Measurements from ENCODE around the gene CNMD.
A peak's percentile ranks its signal among the peaks of the same experiment; 100 is the strongest.
"Not testable (repeated sequence)": the region's sequence is repeated elsewhere in the genome, so short reads cannot be mapped to it uniquely, and the experiment has no call there.

CNMD gene

DNA sequence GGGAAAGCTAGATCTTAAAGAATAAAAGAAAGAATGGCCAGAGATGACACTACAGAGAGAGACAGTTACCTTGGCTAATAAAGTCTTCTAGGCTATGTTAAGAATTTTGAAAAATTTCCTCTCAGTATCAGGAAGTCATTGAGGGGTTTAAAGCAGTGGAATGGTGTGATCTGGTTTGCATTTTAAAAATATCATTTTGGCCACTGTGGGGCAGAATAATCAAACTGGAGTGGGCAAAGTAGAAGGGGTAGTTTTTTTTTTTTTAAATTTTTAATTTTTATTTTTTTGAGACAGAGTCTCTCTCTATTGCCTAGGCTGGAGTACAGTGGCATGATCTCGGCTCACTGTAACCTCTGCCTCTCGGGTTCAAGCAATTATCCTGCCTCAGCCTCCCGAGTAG lies 4.4 kb upstream of the CNMD start:
- DNase-seq = no peak

DNA sequence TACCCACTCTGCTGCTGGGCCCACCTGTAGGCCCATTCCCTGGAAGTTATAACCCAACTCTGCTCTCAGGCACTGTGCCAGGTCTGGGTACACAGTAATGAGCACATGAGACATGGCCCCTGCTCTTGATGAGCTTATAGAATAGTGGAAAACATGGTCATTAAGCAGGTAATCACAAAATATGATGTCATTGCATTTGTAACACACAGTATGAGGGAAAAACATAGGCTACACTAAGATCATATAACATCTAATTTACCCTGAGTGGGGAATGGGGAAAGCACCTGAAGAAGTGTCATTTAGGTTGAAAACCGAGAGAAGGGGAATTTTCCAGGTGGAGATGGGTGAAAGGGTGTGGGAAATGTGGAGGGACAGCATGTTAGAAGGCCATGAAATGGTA lies 3.9 kb upstream of the CNMD start:
- no peak for DNase-seq

DNA sequence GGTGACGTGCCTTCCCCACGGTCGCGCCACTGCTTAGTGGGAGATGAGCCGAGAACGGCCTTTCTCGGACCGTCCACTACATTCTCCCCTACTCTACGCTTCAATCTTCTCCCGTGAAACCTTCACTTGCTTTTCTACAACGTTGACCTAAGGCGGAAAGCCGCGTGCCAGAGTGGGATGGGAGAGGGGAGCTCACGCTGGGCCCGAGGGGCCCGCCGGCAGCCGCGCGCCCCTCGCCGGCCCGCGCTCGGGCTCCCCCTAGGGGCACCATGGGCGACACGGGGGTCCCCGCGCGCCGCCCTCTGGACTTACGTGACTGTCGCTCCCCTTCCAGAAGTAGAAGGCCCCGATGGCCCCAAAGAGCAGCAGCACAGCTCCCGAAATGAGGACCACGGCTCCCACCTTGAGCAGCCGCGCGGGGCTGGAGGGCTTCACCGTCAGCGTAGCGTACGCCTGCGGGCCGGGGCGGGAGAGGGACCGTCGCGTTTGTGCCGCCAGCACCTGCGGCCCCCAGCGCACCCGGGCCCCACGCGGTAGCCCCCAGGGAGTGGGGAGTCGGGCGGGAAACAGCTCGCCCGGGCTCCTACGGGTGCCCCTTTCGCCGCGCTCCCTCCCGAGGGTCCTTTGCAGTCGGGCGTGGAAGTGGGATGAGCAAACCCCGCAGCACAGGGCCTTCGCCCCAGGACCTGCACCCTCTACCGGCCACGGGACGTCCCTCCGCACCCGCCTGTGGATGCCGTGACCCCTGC lies 727 bp downstream of the CNMD start:
- no peak for DNase-seq

DNA sequence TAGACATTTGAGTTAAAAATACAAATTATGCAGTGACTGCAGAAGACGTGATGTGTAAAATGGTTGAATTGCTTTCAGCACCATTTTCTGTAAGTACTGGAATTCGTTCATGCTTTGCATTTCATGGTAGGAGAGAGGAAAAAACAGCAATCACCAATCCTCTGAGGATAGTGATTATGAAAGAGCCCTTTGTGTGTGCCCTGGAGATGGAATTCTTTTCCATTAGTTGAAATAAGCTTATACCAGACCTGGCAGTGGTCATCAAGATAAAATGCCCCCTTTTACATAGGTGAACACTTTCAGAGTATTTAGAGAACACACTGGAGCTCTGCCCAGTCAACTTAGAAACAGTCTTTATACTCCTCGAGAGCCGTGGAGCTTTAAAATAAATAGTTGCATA lies 1.7 kb downstream of the CNMD start:
- peak; percentile 10 for DNase-seq

DNA sequence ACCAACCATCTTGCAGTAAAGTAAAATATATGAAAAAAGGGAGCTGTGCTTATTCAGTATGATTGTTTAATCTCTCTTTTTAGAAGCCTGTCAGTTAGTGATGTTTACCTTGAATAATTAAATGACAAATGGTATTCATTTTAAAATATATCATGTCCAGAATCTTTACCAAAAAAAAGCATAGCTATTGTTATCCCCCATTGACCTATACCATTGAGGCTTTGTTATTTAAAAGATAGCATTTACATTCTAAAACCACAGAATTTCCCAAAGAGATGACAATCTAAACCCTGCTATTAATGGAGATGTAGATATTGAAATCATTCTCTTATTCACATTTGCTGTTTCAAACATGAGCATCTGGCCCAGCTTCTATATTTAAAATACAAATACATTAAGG lies 2.2 kb downstream of the CNMD start:
- no peak for DNase-seq

DNA sequence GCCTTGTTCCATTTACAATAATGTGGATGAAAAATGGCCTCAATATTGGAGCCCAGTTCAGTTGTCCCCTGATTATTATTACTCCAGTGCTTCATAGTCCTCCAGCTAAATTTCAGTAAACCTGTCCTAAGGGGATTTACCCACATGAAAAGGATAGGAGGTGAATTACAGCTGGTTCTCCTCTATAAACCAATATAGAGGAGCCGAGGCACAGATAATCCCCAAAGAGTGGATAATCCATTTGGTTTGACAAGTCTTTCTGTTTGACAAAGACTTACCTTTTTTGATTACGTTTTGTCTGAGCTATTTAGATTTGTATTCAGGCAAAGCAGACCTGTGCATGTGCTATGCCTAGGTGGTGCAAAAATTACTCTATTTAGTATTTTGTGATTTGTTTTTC lies 2.7 kb downstream of the CNMD start:
- DNase-seq = no peak

DNA sequence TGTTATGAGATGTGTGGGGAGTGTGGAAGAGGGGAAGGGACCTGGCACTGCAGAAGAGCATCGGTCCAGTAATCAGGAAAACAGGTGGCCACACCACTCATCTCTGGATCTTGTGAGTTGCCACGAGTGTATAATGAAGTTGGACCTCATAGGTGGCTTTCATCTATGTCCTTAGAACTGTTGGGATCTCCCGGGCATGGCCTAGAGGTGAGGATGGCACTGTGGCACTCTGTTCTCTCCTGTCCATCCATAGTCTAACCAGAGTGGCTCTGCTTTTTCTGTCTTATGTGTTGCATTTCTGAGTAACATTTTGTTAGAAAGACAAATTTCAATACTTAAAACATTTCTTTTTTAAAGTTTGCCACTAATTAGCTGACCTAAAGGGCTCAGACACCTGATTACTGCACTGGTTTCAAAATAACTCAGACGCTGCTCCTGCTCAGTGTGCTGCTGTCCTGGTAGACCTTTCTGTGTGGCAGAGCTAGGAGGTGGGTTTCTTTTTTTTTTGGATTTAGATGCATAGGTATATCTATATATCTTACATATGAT lies 5.5 kb downstream of the CNMD start:
- no peak for DNase-seq

DNA sequence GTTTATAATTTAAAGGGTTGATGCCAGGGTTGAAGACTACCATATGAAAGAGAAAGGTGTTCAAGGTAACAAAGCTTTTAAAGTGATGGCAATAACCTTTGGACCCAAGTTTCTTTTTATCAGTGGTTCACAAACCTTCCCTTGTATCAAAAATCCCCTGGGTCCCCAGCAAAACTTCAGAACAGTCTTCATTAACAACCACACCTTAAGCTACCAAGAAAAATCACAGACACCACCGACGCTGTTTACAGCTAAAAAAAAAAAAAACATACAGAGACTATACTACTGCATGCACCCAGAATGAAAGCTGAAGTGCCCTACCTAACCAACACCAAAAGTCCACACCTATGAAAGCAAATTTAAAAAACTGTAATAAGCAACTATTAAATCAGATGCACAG lies 13.4 kb downstream of the CNMD start:
- DNase-seq = no peak

DNA sequence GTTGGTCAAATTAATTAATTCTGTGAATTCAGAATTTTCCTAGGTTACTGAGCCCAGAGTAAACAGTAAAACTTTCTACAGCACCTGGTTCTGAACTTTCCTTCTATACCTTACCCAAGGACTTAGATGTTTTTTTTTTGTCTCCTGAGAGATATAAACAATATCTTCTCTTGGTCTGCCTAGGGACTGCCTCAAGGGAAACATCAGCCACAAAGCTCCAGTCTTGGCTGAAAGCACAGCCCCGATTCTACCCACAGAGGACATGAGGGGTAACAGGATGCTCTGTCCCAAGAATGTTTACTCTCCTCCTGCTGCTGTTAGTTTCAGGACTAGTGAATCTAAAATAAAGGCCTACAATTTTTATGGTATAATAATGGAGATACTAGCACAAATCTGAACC lies 14.3 kb downstream of the CNMD start:
- no peak for DNase-seq

DNA sequence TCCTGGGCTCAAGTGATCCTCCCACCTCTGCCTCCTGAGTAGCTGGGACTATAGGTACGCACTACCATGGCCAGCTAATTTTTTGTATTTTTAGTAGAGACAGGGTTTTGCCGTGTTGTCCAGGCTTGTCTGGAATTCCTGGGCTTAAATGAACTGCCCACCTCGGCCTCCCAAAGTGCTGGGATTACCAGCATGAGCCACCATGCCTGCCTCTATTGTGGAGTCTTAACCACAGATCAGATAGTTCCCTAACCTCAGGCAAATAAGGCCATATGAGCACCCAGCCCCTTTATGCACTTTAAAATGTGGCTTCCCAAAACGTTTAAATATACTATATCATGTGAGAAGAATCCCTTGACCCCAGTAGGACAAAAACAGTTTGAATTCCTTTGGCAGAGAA lies 16.4 kb downstream of the CNMD start:
- DNase-seq = no peak

DNA sequence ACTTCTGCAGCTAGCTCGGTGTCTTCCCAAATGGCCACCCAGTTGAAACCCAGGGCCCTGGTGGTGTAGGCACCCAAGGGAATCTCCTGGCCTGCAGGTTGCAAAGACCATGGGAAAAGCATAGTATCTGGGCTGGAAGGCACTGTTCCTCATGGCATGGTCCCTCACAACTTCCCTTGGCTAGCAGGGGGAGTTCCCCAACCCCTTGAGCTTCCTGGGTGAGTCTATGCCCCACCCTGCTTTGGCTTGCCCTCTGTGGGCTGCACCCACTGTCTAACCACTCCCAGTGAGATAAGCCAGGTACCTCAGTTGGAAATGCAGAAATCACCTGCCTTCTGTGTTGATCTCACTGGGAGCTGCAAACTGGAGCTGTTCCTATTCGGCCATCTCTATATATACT lies 18.3 kb downstream of the CNMD start:
- not testable (repeated sequence) for DNase-seq

DNA sequence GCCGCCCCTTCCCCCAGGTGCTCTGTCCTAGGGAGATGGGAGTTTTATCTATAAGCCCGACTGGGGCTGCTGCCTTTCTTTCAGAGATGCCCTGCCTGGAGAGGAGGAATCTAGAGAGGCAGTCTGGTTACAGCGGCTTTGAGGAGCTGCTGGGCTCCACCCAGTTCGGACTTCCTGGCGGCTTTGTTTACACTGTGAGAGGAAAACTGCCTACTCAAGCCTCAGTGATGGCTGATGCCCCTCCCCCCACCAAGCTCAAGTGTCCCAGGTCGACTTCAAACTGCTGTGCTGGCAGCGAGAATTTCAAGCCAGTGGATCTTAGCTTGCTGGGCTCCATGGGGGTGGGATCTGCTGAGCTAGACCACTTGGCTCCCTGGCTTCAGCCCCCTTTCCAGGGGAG lies 18.7 kb downstream of the CNMD start:
- DNase-seq = not testable (repeated sequence)

DNA sequence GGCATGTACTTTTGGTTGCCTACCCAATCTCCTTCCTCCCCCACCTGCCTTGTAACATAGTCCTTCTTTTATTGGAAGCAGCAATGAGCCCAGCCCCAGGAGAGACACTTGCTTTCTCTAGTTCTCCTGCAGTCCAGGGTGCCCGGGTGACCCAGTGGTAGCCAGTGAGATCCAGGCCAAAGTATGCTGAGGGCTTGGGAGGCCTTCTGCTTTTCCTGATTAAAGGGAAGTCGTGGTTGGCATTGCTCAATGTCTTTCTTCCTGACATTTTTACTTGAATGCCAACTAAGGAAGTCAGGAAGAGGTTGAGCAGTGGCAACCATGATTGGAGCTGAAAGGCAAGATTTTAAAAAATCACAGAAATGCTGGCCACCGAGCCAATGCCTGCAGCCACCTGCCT lies 25.7 kb downstream of the CNMD start:
- DNase-seq = no peak

DNA sequence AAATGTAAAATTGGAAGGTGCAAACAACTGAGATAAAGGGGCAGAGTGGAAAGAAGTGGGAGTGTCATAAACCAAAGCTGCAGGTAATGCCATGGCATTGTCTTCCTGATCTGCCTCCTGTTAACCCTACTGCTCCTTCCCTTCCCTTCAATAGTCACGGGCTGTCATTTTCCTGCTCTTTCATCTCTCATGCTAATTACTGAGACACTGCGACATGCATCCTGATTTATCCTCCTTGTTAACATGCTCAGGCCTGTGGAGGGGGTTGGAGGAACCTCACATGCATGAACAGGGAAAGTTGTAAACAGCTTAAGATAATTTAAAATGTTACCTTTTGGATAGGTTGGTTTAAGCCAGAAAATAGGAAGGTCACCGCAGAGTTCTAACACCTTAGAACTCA lies 27.2 kb downstream of the CNMD start:
- no peak for DNase-seq

DNA sequence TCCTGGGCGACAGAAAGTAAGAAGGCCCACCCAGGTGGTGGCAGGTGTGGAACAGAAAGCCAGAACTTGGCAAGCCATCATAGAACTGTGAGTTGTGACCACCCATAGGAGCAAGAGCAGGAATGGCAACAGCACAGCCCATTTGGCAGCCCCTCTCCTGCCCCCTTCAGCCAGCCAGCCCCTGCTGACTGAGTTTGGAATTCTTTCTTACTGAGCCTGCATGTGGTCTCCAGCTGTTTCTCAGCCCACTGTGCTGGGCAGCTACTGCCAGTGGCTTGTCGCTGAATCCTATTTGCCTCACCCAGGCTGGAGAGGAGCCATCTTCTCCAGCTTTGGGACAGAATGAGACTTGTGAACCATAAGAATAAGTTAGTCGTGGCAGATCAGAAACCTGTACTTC lies 28.3 kb downstream of the CNMD start:
- no peak for DNase-seq

DNA sequence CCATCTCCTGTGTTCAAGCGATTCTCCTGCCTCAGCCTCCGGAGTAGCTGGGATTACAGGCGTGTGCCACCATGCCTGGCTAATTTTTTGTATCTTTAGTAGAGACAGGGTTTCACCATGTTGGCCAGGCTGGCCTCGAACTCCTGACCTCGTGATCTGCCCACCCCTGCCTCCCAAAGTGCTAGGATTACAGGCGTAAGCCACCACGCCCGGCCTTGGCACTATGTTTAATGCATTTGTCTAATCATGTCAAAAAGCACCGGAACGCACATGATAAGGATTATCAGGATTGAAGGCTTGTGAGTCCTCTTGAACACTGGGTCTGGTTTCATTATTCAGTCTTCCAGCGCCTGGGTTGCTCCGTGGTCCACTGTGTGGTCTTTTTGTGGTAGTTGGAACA lies 31.4 kb downstream of the CNMD start:
- DNase-seq = not testable (repeated sequence)

DNA sequence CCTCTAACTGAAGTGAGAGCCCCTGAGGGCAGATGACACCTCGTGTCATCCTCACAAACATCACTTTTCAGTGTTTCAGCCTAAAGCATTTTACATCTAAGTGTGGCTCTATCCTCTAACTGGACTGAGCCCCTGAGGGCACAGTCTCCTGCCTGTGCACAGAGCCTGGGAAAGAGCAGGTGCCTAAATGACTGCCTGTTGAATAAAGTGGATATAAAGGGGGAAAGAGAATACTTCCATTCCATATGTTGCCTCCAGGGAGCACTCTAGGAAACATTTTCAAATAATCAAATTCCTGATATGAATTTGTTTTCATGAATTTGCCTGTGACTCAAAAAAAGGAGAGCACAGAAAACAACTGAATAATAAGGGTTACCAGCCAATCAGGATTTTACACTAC lies 32.2 kb downstream of the CNMD start:
- DNase-seq = no peak

DNA sequence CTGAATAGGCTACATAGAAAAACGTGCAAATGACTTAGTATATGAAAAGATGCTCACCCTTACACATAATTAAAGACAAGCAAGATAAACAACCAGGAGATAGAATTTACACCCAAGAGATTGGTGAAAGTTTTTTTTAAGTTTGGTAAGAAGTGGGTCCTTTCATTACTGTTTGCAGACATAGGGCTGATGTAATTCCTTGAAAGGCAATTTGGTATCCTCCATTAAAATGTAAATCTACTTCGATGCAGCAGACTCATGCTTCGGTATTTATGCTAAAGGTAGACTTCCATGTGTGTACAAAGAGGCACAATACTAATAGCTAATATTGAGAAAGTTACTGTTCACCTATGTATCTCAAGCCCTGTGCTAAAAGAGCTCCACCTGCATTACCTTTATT lies 33.5 kb downstream of the CNMD start:
- no peak for DNase-seq

DNA sequence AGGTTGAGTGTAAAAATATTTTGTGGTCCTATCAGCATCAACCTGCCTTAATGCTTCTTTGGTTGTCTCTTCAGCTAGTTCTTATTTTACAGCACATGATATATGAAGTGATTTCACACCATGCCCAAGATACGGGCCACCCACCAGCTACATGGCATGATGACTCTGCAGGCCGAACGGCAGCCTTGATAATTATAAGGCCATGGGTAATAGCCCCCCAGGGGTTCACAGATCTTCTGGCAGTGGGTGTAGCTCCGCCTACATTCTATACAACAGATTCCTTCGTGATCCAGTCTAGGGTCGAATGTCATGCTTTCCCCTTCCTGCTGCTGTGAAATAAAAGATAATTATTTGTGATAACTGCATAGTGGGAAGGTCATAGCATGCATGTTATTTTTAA lies 36.1 kb downstream of the CNMD start:
- DNase-seq = peak; percentile 7

DNA sequence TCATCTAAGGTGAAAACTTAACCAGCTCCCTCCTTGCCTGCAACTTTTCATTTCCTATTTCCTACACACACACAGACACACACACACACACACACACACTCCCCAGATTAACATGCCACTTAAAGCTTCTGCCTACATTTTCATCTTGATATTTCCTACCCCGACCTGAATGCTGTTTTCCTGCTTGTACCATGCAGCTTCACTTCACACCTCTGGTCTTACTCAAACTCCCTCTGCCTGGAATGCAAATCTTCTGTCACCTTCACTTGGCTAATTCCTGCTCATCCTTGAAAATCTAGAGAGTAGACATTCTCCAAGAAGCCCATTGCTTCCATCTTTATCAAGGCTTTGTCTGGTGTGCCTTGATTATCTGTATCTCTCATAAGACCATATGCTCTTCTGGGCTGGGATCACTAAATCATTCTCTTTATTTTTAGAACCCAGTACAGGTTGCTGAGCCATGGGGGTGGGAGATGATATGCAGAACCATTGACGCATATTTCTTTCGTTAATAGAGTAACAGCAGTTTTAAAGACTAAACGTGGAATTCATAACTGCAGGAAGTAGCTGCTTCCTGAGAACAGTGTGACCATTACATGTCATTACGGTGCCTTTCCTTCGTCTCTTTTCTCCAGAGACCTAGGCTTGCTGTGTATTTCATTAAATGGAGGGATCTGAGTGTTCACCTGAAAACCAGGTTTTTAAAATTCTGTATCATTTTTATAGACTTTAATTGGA lies 37.7 kb downstream of the CNMD start:
- DNase-seq = no peak

DNA sequence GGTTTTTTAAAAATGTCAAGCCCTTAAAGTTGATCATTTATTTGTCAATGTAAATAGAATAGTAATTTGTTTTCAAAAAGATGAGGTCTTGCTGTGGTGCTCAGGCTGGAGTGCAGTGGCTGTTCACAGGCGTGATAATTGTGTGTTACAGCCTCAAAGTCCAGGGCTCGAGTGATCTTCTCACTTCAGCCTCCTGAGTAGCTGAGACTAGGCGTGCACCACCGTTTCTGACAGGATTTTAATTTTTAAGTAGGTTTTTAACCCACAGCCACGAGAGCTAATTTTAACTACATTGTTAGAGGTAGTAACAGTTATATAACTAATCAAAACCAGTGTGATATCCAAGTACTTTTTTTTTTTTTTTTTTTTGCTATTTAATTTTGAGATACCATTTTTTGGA lies 43.1 kb downstream of the CNMD start:
- DNase-seq = no peak

DNA sequence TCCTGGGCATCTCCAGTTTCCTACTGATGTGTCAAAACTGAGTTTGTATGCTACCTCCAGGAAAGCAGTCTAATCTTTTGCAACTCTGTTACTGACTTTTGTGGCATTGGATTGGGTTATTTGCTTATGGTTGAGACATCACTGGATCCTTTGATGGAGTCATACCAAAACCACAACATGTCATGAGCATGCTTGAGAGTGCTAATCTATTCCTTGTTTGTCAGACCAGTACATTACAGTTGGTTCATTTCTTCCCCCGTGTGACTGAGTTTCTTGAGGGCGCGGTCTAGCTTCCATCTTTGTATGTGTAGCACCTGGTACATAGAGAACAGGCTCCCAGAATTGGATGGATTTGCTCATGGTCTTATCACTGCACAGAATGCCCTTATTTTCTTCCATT lies 43.8 kb downstream of the CNMD start:
- DNase-seq = no peak

DNA sequence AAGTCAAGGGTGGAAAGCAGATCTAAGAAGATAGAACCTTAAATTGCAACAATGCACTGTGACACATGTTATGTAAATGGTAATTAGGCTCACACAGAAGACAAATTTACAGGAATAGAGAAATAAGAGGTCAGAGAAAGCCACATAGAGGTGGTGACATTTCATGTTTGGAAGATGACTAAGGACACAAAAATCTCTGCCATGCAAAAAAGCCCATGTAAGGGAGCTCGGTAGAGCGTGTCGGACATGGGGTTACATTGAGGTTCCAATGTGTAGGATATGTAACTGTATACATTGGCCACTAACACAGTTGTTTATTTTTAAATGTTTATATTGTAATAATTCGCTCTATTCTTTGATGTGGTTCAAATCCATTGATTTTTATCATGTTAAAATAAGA lies 53.2 kb downstream of the CNMD start:
- no peak for DNase-seq

DNA sequence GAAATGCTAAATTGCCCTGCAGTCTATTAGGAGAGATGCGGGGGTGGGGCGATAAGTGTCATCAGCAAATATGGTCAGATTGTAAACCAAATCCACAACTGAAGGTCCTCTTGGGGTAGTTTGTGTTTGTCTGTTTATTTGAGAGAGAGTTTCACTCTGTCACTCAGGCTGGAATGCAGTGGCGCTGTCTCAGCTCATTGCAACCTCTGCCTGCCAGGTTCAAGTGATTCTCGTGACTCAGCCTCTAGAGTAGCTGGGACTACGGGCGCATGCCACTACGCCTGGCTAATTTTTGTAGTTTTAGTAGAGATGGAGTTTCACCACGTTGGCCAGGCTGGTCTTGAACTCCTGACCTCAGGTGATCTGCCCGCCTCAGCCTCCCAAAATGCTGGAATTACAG lies 53.8 kb downstream of the CNMD start:
- not testable (repeated sequence) for DNase-seq

DNA sequence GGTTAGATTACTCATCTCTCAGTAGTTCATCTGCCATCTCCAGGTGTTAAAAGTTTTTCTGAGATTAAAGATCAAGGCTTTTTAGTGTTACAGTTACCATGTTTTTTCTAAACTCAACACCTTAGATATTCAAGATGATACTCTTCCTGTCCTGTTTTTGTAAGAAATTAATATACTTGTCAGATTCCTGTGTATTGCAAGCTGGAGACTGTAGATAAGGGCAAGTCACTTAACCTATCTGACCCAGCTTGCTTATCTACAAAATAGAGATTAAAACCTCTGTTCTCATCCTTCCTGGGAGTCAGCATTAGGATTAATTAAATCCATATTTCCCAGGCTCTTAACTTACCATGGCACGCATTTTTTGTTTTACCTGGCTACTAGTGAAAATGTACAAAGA lies 61.8 kb downstream of the CNMD start:
- no peak for DNase-seq

All from NCI-H2227 treated with DMSO at 0.1 percent for 48 hours (cell line).